Neutrophil (primary cell): ENCODE measurements around the gene DACT1.

Experiments used
- H3K27ac ChIP-seq: fragments of 200-600 bp; sonication (generic); 2 replicates; pipeline ENCODE4 v1.5.1; 2016; ENCODE audit warnings: mild to moderate bottlenecking, moderate library complexity
- H3K27me3 ChIP-seq: fragments of 200-600 bp; sonication (generic); 2 replicates; pipeline ENCODE4 v1.6.0; 2016; ENCODE audit warnings: mild to moderate bottlenecking
- H3K36me3 ChIP-seq: fragments of 200-600 bp; sonication (generic); 2 replicates; pipeline ENCODE4 v1.5.1; 2017
- H3K4me1 ChIP-seq, 2 experiments: fragments of 200-600 bp in 1 of 2; sonication (generic) in 1 of 2; 1 replicate in 1 of 2; 2 replicates in 1 of 2; pipeline versions ENCODE4 v1.5.1 to v1.6.1; 2013 to 2016; ENCODE audit warnings: low read depth in 1 of 2, low read length in 1 of 2, mild to moderate bottlenecking in 1 of 2, moderate library complexity in 1 of 2; ENCODE audit not compliant: control insufficient read depth in 1 of 2, insufficient read depth in 1 of 2
- H3K4me3 ChIP-seq, 2 experiments: fragments of 200-600 bp in 1 of 2; sonication (generic) in 1 of 2; 1 replicate in 1 of 2; 2 replicates in 1 of 2; pipeline ENCODE4 v1.5.1; 2013 to 2016; ENCODE audit warnings: low read depth in 1 of 2, low read length in 1 of 2, mild to moderate bottlenecking in 1 of 2, moderate library complexity in 1 of 2
- H3K9me3 ChIP-seq: fragments of 200-600 bp; sonication (generic); 2 replicates; pipeline ENCODE4 v1.5.1; 2016
- CTCF ChIP-seq: fragments of 200-600 bp; sonication (generic); IDR thresholded peaks from 2 replicates; pipeline ENCODE4 v1.5.1; 2016; ENCODE audit warnings: antibody characterized with exemption

Gene DACT1

DNA sequence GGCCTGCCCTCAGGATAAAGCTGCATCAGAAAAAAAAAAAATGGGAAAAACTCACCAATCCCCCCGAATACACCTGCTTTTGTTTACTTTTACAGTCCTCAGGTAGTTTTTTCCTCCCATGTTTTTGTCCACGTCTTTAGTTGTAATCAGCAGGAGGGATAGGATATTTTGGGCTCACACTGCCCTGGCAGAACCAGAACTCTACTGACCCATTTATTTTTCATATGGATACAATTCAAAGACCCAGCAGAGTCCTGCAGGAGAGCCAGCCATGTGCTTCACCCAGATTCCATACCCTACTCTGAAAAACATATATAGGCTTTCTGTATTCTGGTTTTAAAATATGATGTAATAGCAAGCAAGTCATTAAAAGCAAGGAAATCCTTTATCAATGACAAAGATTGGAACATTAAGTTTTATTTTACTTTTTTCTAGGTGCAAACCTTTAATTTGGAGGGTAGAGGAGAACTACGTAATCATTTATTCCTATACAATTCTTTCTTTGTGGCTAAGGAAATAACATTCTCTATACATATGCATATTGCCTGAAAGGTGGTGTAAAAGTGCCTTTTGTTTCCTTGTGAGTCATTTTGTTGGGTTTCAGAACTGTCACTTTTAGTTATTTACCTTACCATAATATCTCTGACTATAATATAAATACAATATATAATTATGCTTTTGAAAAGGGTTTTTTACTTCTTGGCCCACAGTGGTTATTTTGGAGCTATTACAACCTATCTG is 19.1 kb downstream of the DACT1 start:
- peaks cover 4 to 7% of the 10 kb centered on the region in 2 experiments for H3K4me1 ChIP-seq
- H3K36me3 ChIP-seq = no peaks in the 10 kb centered on the region
- no peaks in the 10 kb centered on the region for H3K9me3 ChIP-seq
- no peak overlapping the region for H3K27ac ChIP-seq
- no peaks in the 10 kb centered on the region for H3K27me3 ChIP-seq
- TF ChIP-seq CTCF = no peak
- no peak overlapping the region for H3K4me3 ChIP-seq

- Histone ChIP-seq H3K9me3 (no peaks in the 10 kb centered on the region), H3K4me3 (no peak overlapping the region), H3K4me1 (peaks cover 22 to 30% of the 10 kb centered on the region in 2 experiments), H3K27ac (no peak overlapping the region), H3K27me3 (no peaks in the 10 kb centered on the region), H3K36me3 (no peaks in the 10 kb centered on the region)
- TF ChIP-seq CTCF = no peak
Observed at GRCh38 chr14:58659061-58659460, 21.3 kb downstream of the DACT1 start.

DNA sequence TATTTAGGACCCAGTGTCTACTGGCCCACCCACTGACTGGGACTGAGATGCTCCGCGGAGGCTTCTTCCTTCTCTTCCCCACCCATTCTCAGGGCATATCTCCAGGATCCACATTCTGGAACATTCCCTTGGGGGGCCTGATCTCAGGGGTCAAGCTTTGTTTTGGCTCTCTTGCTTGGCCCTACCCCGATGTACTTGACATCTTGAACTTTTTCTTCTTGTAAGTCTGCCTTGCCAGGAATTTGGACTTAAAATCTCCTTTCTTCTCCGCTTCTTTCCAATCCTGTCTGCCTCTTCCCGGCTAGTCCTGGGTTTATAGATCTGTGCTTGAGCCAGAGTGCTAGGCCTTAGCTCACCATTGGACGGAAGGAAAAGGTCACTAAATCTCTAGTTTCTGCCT is 22.1 kb downstream of the DACT1 start:
- Histone ChIP-seq H3K36me3 (no peaks in the 10 kb centered on the region), H3K4me1 (peaks cover 22 to 32% of the 10 kb centered on the region in 2 experiments)

DNA sequence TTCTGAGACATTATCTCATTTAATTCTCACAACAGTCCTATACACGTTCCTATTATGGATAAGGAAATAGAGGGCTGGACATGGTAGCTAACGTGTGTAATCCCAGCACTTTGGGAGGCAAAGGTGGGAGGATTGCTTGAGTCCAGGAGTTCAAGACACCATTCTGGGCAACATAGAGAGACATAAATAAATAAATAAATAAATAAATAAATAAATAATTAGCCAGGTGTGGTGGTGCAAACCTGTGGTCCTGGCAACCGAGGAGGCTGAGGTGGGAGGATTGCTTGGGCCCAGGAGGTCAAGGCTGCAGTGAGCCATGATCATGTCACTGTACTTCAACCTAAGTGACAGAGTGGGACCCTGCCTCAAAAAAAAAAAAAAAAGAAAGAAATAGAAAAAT is 22.6 kb downstream of the DACT1 start:
- H3K36me3 ChIP-seq = no peaks in the 10 kb centered on the region
- no peak for TF ChIP-seq CTCF
- no peak overlapping the region for H3K27ac ChIP-seq
- H3K4me1 ChIP-seq = peaks cover 27 to 37% of the 10 kb centered on the region in 2 experiments
- H3K4me3 ChIP-seq = no peak overlapping the region
- no peaks in the 10 kb centered on the region for H3K9me3 ChIP-seq
- H3K27me3 ChIP-seq = no peaks in the 10 kb centered on the region

More for the DNA sequence above, 22.1 kb downstream of the DACT1 start:
- TF ChIP-seq CTCF = no peak
- Histone ChIP-seq H3K9me3 (no peaks in the 10 kb centered on the region), H3K27me3 (no peaks in the 10 kb centered on the region), H3K4me3 (no peak overlapping the region), H3K27ac (no peak overlapping the region)

- no peak overlapping the region for H3K4me3 ChIP-seq
- H3K27me3 ChIP-seq = no peaks in the 10 kb centered on the region
- H3K9me3 ChIP-seq = no peaks in the 10 kb centered on the region
- peak overlapping the region; percentile 59 for H3K27ac ChIP-seq
- no peaks in the 10 kb centered on the region for H3K36me3 ChIP-seq
- no peak for TF ChIP-seq CTCF
- H3K4me1 ChIP-seq = peaks cover 29 to 39% of the 10 kb centered on the region in 2 experiments
Observed at GRCh38 chr14:58662018-58662417, 24.3 kb downstream of the DACT1 start.
